ENCODE results near the gene CLEC2D. TPM values are rescaled to one million over a fixed set of nuclear protein-coding genes. Genes with fewer than 3 reads are reported as not detected.
"Not testable (repeated sequence)": the region's sequence is repeated elsewhere in the genome, so short reads cannot be mapped to it uniquely, and the experiment has no call there.

The CLEC2D gene
- total RNA-seq, 2 experiments from 2014 or later = 176 to 184 TPM

- peaks cover 90% of the 10 kb centered on the region for H3K36me3 Mint-ChIP-seq (ENCODE audit: low read depth)
- CTCF ChIA-PET = interaction anchor here (0.8 to 2.9 kb wide), 9 partner anchors 9 to 110 kb away, joined by 3 to 15 read pairs (median 4); no protein-coding TSS in a partner anchor
- no peaks in the 10 kb centered on the region for H3K27me3 Mint-ChIP-seq (ENCODE audit: low read depth)
- peaks cover 16% of the 10 kb centered on the region for H3K9me3 Mint-ChIP-seq
- peaks cover 75% of the 10 kb centered on the region for H3K4me1 Mint-ChIP-seq (ENCODE audit: low read depth)
- peak; percentile 53 for DNase-seq
- intact Hi-C loops (cut with micrococcal nuclease) = no loop called here
- H3K4me3 Mint-ChIP-seq = no peak overlapping the region
- H3K27ac Mint-ChIP-seq = peak overlapping the region; percentile 72
Observed at GRCh38 chr12:9687228-9687627, 17.7 kb downstream of the CLEC2D start.

- H3K27ac Mint-ChIP-seq = peak overlapping the region; percentile 61
- CTCF ChIA-PET = no interaction called here
- peaks cover 25% of the 10 kb centered on the region for H3K9me3 Mint-ChIP-seq
- peaks cover 54% of the 10 kb centered on the region for H3K4me1 Mint-ChIP-seq (ENCODE audit: low read depth)
- H3K4me3 Mint-ChIP-seq = no peak overlapping the region
- peaks cover 88% of the 10 kb centered on the region for H3K36me3 Mint-ChIP-seq (ENCODE audit: low read depth)
- H3K27me3 Mint-ChIP-seq (ENCODE audit: low read depth) = no peaks in the 10 kb centered on the region
- no peak for DNase-seq
- intact Hi-C loops (cut with micrococcal nuclease) = loop anchor here (1.0 kb wide), 1 partner anchor 8 kb away; no protein-coding TSS in a partner anchor
Observed at GRCh38 chr12:9692909-9693308, 23.4 kb downstream of the CLEC2D start.

- intact Hi-C loops (cut with micrococcal nuclease) = no loop called here
- Mint-ChIP-seq H3K9me3 (peaks cover 21% of the 10 kb centered on the region), H3K4me1 (ENCODE audit: low read depth) (peaks cover 55% of the 10 kb centered on the region), H3K36me3 (ENCODE audit: low read depth) (peaks cover 75% of the 10 kb centered on the region), H3K27ac (peak overlapping the region; percentile 64), H3K4me3 (no peak overlapping the region), H3K27me3 (ENCODE audit: low read depth) (no peaks in the 10 kb centered on the region)
- DNase-seq = no peak
- CTCF ChIA-PET = interaction anchor here (0.6 kb wide), 1 partner anchor 175 kb away, joined by 3 read pairs; the partner anchor contains the start of gene CLEC2B
Observed at GRCh38 chr12:9694241-9694640, 24.7 kb downstream of the CLEC2D start.

GRCh38 chr12:9695150-9695549 is 25.6 kb downstream of the CLEC2D start:
- CTCF ChIA-PET = not testable (repeated sequence)

GRCh38 chr12:9695661-9696060 is 26.1 kb downstream of the CLEC2D start:
- DNase-seq; H3K27me3 Mint-ChIP-seq (ENCODE audit: low read depth); CTCF ChIA-PET; intact Hi-C loops (cut with micrococcal nuclease): not testable (repeated sequence)
- peaks cover 63% of the 10 kb centered on the region for H3K36me3 Mint-ChIP-seq (ENCODE audit: low read depth)
- H3K27ac Mint-ChIP-seq = peak overlapping the region; percentile 50
- H3K4me3 Mint-ChIP-seq = peak overlapping the region; percentile 38
- peaks cover 59% of the 10 kb centered on the region for H3K4me1 Mint-ChIP-seq (ENCODE audit: low read depth)
- peaks cover 20% of the 10 kb centered on the region for H3K9me3 Mint-ChIP-seq

More at GRCh38 chr12:9695150-9695549, 25.6 kb downstream of the CLEC2D start:
- H3K4me3 Mint-ChIP-seq; intact Hi-C loops (cut with micrococcal nuclease); H3K27me3 Mint-ChIP-seq (ENCODE audit: low read depth): not testable (repeated sequence)
- Mint-ChIP-seq H3K36me3 (ENCODE audit: low read depth) (peaks cover 65% of the 10 kb centered on the region), H3K27ac (peak overlapping the region; percentile 50), H3K9me3 (peaks cover 20% of the 10 kb centered on the region), H3K4me1 (ENCODE audit: low read depth) (peaks cover 56% of the 10 kb centered on the region)
- DNase-seq = peak; percentile 43

GRCh38 chr12:9697619-9698018 is 28.1 kb downstream of the CLEC2D start:
- CTCF ChIA-PET = interaction anchor here (0.8 to 1.5 kb wide), 4 partner anchors 11 to 100 kb away, joined by 3 to 4 read pairs (median 4); no protein-coding TSS in a partner anchor
- Mint-ChIP-seq H3K36me3 (ENCODE audit: low read depth) (peaks cover 46% of the 10 kb centered on the region), H3K27me3 (ENCODE audit: low read depth) (no peaks in the 10 kb centered on the region)

GRCh38 chr12:9698681-9699080 is 29.2 kb downstream of the CLEC2D start:
- DNase-seq = no peak
- Mint-ChIP-seq H3K36me3 (ENCODE audit: low read depth) (peaks cover 37% of the 10 kb centered on the region), H3K27ac (peak overlapping the region; percentile 46), H3K4me3 (no peak overlapping the region), H3K9me3 (peaks cover 18% of the 10 kb centered on the region), H3K27me3 (ENCODE audit: low read depth) (no peaks in the 10 kb centered on the region), H3K4me1 (ENCODE audit: low read depth) (peaks cover 68% of the 10 kb centered on the region)
- intact Hi-C loops (cut with micrococcal nuclease) = no loop called here
- CTCF ChIA-PET = interaction anchor here (2.0 kb wide), 1 partner anchor 10 kb away, joined by 14 read pairs; no protein-coding TSS in a partner anchor

More at GRCh38 chr12:9697619-9698018, 28.1 kb downstream of the CLEC2D start:
- Mint-ChIP-seq H3K4me3 (no peak overlapping the region), H3K9me3 (peaks cover 20% of the 10 kb centered on the region), H3K27ac (peak overlapping the region; percentile 20), H3K4me1 (ENCODE audit: low read depth) (peaks cover 69% of the 10 kb centered on the region)
- intact Hi-C loops (cut with micrococcal nuclease) = no loop called here
- DNase-seq = no peak

- CTCF ChIA-PET = interaction anchor here (0.7 to 2.0 kb wide), 5 partner anchors 9 to 68 kb away, joined by 3 to 14 read pairs (median 7); no protein-coding TSS in a partner anchor
- intact Hi-C loops (cut with micrococcal nuclease) = no loop called here
- Mint-ChIP-seq H3K4me3 (no peak overlapping the region), H3K27ac (peak overlapping the region; percentile 4), H3K4me1 (ENCODE audit: low read depth) (peaks cover 68% of the 10 kb centered on the region), H3K9me3 (peaks cover 19% of the 10 kb centered on the region), H3K36me3 (ENCODE audit: low read depth) (peaks cover 32% of the 10 kb centered on the region), H3K27me3 (ENCODE audit: low read depth) (no peaks in the 10 kb centered on the region)
- no peak for DNase-seq
Observed at GRCh38 chr12:9699269-9699897, 29.9 kb downstream of the CLEC2D start.

GRCh38 chr12:9699898-9700605 is 30.5 kb downstream of the CLEC2D start:
- DNase-seq = no peak
- CTCF ChIA-PET = interaction anchor here (0.7 to 2.0 kb wide), 5 partner anchors 8 to 68 kb away, joined by 3 to 14 read pairs (median 7); no protein-coding TSS in a partner anchor
- Mint-ChIP-seq H3K27ac (peak overlapping the region; percentile 4), H3K9me3 (peaks cover 20% of the 10 kb centered on the region), H3K4me3 (no peak overlapping the region), H3K36me3 (ENCODE audit: low read depth) (peaks cover 25% of the 10 kb centered on the region), H3K4me1 (ENCODE audit: low read depth) (peaks cover 68% of the 10 kb centered on the region), H3K27me3 (ENCODE audit: low read depth) (no peaks in the 10 kb centered on the region)
- intact Hi-C loops (cut with micrococcal nuclease) = no loop called here

- Mint-ChIP-seq H3K4me3 (no peak overlapping the region), H3K27ac (peak overlapping the region; percentile 81)
- intact Hi-C loops (cut with micrococcal nuclease) = no loop called here
Observed at GRCh38 chr12:9700606-9700956, 31.1 kb downstream of the CLEC2D start.

GRCh38 chr12:9701380-9702154 is 32.1 kb downstream of the CLEC2D start:
- Mint-ChIP-seq H3K4me1 (ENCODE audit: low read depth) (peaks cover 72% of the 10 kb centered on the region), H3K27ac (peak overlapping the region; percentile 81), H3K36me3 (ENCODE audit: low read depth) (peaks cover 11% of the 10 kb centered on the region), H3K27me3 (ENCODE audit: low read depth) (no peaks in the 10 kb centered on the region), H3K4me3 (peak overlapping the region; percentile 53), H3K9me3 (peaks cover 14% of the 10 kb centered on the region)
- intact Hi-C loops (cut with micrococcal nuclease) = loop anchor here (1.0 kb wide), 1 partner anchor 8 kb away; no protein-coding TSS in a partner anchor
- CTCF ChIA-PET = interaction anchor here (0.6 to 1.2 kb wide), 4 partner anchors 36 to 68 kb away, joined by 3 read pairs; no protein-coding TSS in a partner anchor
- peak; percentile 52 for DNase-seq

More at GRCh38 chr12:9700606-9700956, 31.1 kb downstream of the CLEC2D start:
- Mint-ChIP-seq H3K36me3 (ENCODE audit: low read depth) (peaks cover 20% of the 10 kb centered on the region), H3K4me1 (ENCODE audit: low read depth) (peaks cover 68% of the 10 kb centered on the region), H3K27me3 (ENCODE audit: low read depth) (no peaks in the 10 kb centered on the region), H3K9me3 (peaks cover 19% of the 10 kb centered on the region)
- CTCF ChIA-PET = interaction anchor here (1.8 to 2.0 kb wide), 3 partner anchors 8 to 66 kb away, joined by 7 to 14 read pairs (median 9); no protein-coding TSS in a partner anchor
- no peak for DNase-seq

Measured in activated naive CD4-positive, alpha-beta T cell treated with anti-CD3 and anti-CD28 coated beads for 36 hours (primary cell).